ENCODE measurements around the gene CHST7.

The CHST7 gene

GRCh38 chrX:46582966-46583365 lies 9.4 kb downstream of the CHST7 start:
- DNase-seq, result no peak
- TF ChIP-seq CTCF (IDR thresholded peaks at IDR 0.05), result no peak
- Mint-ChIP-seq H3K9me3 (peaks cover 48% of the 10 kb centered on the region), H3K4me3 (no peak overlapping the region), H3K27ac (no peak overlapping the region), H3K36me3 (ENCODE audit: low read depth) (no peaks in the 10 kb centered on the region), H3K4me1 (peaks cover 9% of the 10 kb centered on the region), H3K27me3 (ENCODE audit: low read depth, poor library complexity) (peaks cover 7% of the 10 kb centered on the region)

GRCh38 chrX:46584736-46585135 lies 11.2 kb downstream of the CHST7 start:
- no peak overlapping the region for H3K27ac Mint-ChIP-seq
- DNase-seq, result no peak
- H3K4me1 Mint-ChIP-seq, result peaks cover 14% of the 10 kb centered on the region
- H3K4me3 Mint-ChIP-seq, result no peak overlapping the region
- no peak for TF ChIP-seq CTCF (IDR thresholded peaks at IDR 0.05)
- H3K9me3 Mint-ChIP-seq, result peaks cover 38% of the 10 kb centered on the region
- peaks cover 4% of the 10 kb centered on the region for H3K27me3 Mint-ChIP-seq (ENCODE audit: low read depth, poor library complexity)
- H3K36me3 Mint-ChIP-seq (ENCODE audit: low read depth), result no peaks in the 10 kb centered on the region

- H3K27me3 Mint-ChIP-seq (ENCODE audit: low read depth, poor library complexity), result no peaks in the 10 kb centered on the region
- TF ChIP-seq CTCF (IDR thresholded peaks at IDR 0.05), result no peak
- H3K36me3 Mint-ChIP-seq (ENCODE audit: low read depth), result no peaks in the 10 kb centered on the region
- no peak for DNase-seq
- H3K9me3 Mint-ChIP-seq, result peaks cover 40% of the 10 kb centered on the region
- no peak overlapping the region for H3K4me3 Mint-ChIP-seq
- H3K27ac Mint-ChIP-seq, result no peak overlapping the region
- H3K4me1 Mint-ChIP-seq, result peaks cover 14% of the 10 kb centered on the region
Measured at GRCh38 chrX:46587158-46587557, 13.6 kb downstream of the CHST7 start.

GRCh38 chrX:46587753-46588171 lies 14.2 kb downstream of the CHST7 start:
- Mint-ChIP-seq H3K27ac (no peak overlapping the region), H3K4me3 (no peak overlapping the region), H3K27me3 (ENCODE audit: low read depth, poor library complexity) (no peaks in the 10 kb centered on the region), H3K36me3 (ENCODE audit: low read depth) (no peaks in the 10 kb centered on the region), H3K9me3 (peaks cover 36% of the 10 kb centered on the region), H3K4me1 (peaks cover 14% of the 10 kb centered on the region)
- DNase-seq, result no peak
- TF ChIP-seq CTCF (IDR thresholded peaks at IDR 0.05), result no peak

GRCh38 chrX:46588263-46588662 lies 14.7 kb downstream of the CHST7 start:
- Mint-ChIP-seq H3K36me3 (ENCODE audit: low read depth) (no peaks in the 10 kb centered on the region), H3K4me3 (no peak overlapping the region), H3K9me3 (peaks cover 39% of the 10 kb centered on the region), H3K4me1 (peaks cover 14% of the 10 kb centered on the region), H3K27ac (no peak overlapping the region), H3K27me3 (ENCODE audit: low read depth, poor library complexity) (no peaks in the 10 kb centered on the region)
- DNase-seq, result no peak
- TF ChIP-seq CTCF (IDR thresholded peaks at IDR 0.05), result no peak

GRCh38 chrX:46589977-46590723 lies 16.6 kb downstream of the CHST7 start:
- Mint-ChIP-seq H3K36me3 (ENCODE audit: low read depth) (peaks cover 5% of the 10 kb centered on the region), H3K4me1 (peaks cover 14% of the 10 kb centered on the region), H3K9me3 (peaks cover 37% of the 10 kb centered on the region), H3K27me3 (ENCODE audit: low read depth, poor library complexity) (peaks cover under 1% of the 10 kb centered on the region), H3K27ac (no peak overlapping the region), H3K4me3 (no peak overlapping the region)
- no peak for DNase-seq
- TF ChIP-seq CTCF (IDR thresholded peaks at IDR 0.05), result no peak

All from nephron progenitor cell (in vitro differentiated cells).